Calu3 (cell line): ENCODE data around the gene CNKSR3. TPM values are rescaled to one million over a fixed set of nuclear protein-coding genes. Genes with fewer than 3 reads are reported as not detected.
A peak's percentile ranks its signal among the peaks of the same experiment; 100 is the strongest.

Source experiments
- BruUV-seq: library from RNA; stranded (reverse); fragments of 400-500 nt; replicated peaks from 2 replicates; lab custom pipeline; 2021; lab: Mats Ljungman, UMichigan
- CTCF ChIA-PET: fragments of 300-600 bp; sonication (Branson Sonifier 250); formaldehyde crosslinking; loops from one replicate; lab custom pipeline; 2022; ENCODE audit warnings: antibody characterized with exemption; lab: Charles Lee
- DNase-seq: peaks from one replicate; pipeline ENCODE4 v3.0.0; 2022
- H3K27ac Mint-ChIP-seq: one replicate; pipeline ENCODE4 v1.8.0; 2022; ENCODE audit warnings: mixed read lengths; ENCODE audit not compliant: unreplicated experiment
- H3K27me3 Mint-ChIP-seq: one replicate; pipeline ENCODE4 v1.8.0; 2022; ENCODE audit warnings: mixed read lengths; ENCODE audit not compliant: unreplicated experiment
- H3K36me3 Mint-ChIP-seq: one replicate; pipeline ENCODE4 v1.8.0; 2022; ENCODE audit warnings: mild to moderate bottlenecking, moderate library complexity, mixed read lengths; ENCODE audit not compliant: insufficient read depth, unreplicated experiment
- H3K4me1 Mint-ChIP-seq: one replicate; pipeline ENCODE4 v1.8.0; 2022; ENCODE audit warnings: mild to moderate bottlenecking, low read depth, mixed read lengths; ENCODE audit not compliant: unreplicated experiment
- H3K4me3 Mint-ChIP-seq: one replicate; pipeline ENCODE4 v1.8.0; 2022; ENCODE audit warnings: mild to moderate bottlenecking, low read depth, moderate library complexity, mixed read lengths; ENCODE audit not compliant: unreplicated experiment
- H3K9me3 Mint-ChIP-seq: one replicate; pipeline ENCODE4 v1.8.0; 2022; ENCODE audit warnings: low read depth, mixed read lengths; ENCODE audit not compliant: unreplicated experiment
- intact Hi-C: fragments of 100-400 bp; cut with micrococcal nuclease; formaldehyde crosslinking; loops from one replicate; pipeline ENCODE4 v1.10.0; 2022; ENCODE audit not compliant: unreplicated experiment
- total RNA-seq: library from RNA; stranded (reverse); gene quantifications from 2 replicates; pipeline ENCODE4 v1.2.3, GENCODE V29; 2022
- TF ChIP-seq, protein P1 (sequence below): fragments of 200-600 bp; IDR thresholded peaks from one replicate; pipeline ENCODE4 v1.8.0; 2022; ENCODE audit warnings: antibody characterized with exemption; ENCODE audit not compliant: unreplicated experiment

Gene CNKSR3
- total RNA-seq, 1 experiment from 2014 or later, result 4.0 TPM

DNA sequence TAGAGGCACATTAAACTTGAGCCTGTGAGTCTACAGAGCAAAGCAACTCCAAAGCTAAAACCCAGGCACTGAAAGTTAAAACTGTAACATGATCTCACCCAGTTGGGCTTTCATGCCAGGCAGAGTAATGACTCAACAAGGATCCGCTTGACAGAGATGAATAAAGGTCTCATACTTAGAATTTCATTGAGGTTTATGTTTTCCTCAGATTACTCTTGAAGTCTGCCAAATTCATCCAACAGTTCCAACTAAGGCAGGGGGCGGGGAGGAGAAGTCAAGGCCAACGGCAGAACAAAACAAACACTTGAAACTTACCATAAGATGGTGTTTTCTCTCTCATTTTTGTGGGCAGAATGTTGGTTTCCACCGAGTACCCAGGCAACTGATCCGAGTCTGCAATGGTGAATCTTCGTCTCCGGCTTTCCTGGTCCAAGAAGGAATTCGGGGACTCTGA, 99.8 kb downstream of the CNKSR3 start:
- BruUV-seq, result no TSS peak
- H3K36me3 Mint-ChIP-seq, result no peaks in the 10 kb centered on the region
- CTCF ChIA-PET, result interaction anchor here (0.8 kb wide), 1 partner anchor 46 kb away, joined by 3 read pairs; no protein-coding TSS in a partner anchor
- intact Hi-C loops, result loop anchor here (1.0 kb wide), 1 partner anchor 256 kb away; no protein-coding TSS in a partner anchor
- no peak overlapping the region for H3K27ac Mint-ChIP-seq
- H3K27me3 Mint-ChIP-seq, result no peaks in the 10 kb centered on the region
- no peak overlapping the region for H3K4me3 Mint-ChIP-seq
- DNase-seq, result peak; percentile 42
- TF ChIP-seq, protein P1, sequence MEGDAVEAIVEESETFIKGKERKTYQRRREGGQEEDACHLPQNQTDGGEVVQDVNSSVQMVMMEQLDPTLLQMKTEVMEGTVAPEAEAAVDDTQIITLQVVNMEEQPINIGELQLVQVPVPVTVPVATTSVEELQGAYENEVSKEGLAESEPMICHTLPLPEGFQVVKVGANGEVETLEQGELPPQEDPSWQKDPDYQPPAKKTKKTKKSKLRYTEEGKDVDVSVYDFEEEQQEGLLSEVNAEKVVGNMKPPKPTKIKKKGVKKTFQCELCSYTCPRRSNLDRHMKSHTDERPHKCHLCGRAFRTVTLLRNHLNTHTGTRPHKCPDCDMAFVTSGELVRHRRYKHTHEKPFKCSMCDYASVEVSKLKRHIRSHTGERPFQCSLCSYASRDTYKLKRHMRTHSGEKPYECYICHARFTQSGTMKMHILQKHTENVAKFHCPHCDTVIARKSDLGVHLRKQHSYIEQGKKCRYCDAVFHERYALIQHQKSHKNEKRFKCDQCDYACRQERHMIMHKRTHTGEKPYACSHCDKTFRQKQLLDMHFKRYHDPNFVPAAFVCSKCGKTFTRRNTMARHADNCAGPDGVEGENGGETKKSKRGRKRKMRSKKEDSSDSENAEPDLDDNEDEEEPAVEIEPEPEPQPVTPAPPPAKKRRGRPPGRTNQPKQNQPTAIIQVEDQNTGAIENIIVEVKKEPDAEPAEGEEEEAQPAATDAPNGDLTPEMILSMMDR, result no peak
- peaks cover 28% of the 10 kb centered on the region for H3K4me1 Mint-ChIP-seq
- no peaks in the 10 kb centered on the region for H3K9me3 Mint-ChIP-seq

DNA sequence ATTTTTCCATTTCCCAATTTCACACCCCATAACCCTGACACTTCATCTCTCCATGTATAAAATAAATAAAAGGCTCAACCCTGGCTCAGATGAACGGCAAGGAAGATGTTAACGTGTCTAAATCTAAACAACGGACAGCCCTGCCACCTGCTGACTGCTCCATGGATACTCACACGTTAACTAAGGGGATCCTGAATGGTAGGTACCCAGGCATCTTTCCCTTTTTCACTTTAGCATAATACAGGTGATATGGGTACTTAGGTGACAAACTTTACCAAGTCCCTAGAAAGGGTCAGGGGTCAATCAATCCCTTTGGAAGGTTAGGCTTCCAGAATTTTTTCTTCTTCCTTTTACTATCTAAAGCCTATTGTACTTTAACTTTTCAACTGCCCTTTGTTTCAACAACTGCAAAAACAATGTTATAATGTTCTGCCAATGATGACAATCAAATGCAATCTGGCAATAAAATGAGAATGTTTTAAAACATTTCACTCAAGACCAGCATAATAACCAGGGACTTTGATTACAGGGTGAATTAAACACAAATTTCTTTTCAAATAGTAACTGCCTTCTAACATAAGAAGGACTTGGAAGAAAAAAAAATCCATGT, 101.5 kb downstream of the CNKSR3 start:
- no peaks in the 10 kb centered on the region for H3K9me3 Mint-ChIP-seq
- no peaks in the 10 kb centered on the region for H3K27me3 Mint-ChIP-seq
- no peaks in the 10 kb centered on the region for H3K36me3 Mint-ChIP-seq
- H3K4me1 Mint-ChIP-seq, result peaks cover 21% of the 10 kb centered on the region
- DNase-seq, result peak; percentile 29
- TF ChIP-seq, protein P1, result peak; percentile 22
- intact Hi-C loops, result no loop called here
- H3K4me3 Mint-ChIP-seq, result no peak overlapping the region
- H3K27ac Mint-ChIP-seq, result no peak overlapping the region
- CTCF ChIA-PET, result no interaction called here
- BruUV-seq, result no TSS peak

DNA sequence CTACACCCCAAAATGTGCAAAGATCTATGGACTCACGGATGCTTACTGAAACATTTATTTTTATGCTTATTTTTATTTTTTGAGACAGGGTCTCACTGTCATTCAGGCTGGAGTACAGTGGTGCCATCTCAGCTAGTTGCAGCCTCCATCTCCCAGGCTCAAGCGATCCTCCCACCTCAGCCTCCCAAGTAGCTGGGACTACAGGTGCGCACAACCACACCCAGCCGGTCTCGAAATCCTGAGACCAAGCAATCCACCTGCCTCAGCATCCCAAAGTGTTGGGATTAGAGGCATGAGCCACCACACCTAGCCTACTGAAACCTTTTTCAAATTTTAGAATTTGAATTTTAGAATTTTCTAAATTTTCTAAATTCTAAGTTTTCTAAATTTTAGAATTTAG, 103.0 kb downstream of the CNKSR3 start:
- TF ChIP-seq, protein P1, result no peak
- H3K27me3 Mint-ChIP-seq, result no peaks in the 10 kb centered on the region
- BruUV-seq, result no TSS peak
- DNase-seq, result no peak
- peaks cover 16% of the 10 kb centered on the region for H3K4me1 Mint-ChIP-seq
- H3K36me3 Mint-ChIP-seq, result no peaks in the 10 kb centered on the region
- CTCF ChIA-PET, result no interaction called here
- no peak overlapping the region for H3K4me3 Mint-ChIP-seq
- H3K27ac Mint-ChIP-seq, result no peak overlapping the region
- intact Hi-C loops, result no loop called here
- H3K9me3 Mint-ChIP-seq, result no peaks in the 10 kb centered on the region

DNA sequence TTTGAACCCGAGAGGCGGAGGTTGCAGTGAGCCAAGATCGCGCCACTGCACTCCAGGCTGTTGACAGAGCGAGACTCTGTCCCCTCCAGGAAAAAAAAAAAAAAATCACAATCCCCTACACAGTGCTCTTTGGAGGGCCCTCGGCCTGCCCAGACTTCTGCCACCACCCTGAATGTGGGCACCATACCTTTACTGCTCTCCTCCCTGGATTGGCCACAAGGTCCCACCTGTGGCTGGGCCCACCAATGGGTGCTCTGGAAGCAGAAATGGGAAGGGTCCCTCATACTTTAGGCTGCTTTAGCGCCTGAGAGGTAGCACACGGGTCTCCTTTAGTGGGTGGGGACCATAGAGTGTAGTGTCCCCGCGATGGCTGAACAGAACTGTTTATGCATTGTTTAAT, 103.6 kb downstream of the CNKSR3 start:
- Mint-ChIP-seq H3K4me3 (no peak overlapping the region), H3K27me3 (no peaks in the 10 kb centered on the region), H3K9me3 (no peaks in the 10 kb centered on the region), H3K27ac (no peak overlapping the region), H3K36me3 (no peaks in the 10 kb centered on the region), H3K4me1 (peaks cover 11% of the 10 kb centered on the region)
- CTCF ChIA-PET, result no interaction called here
- BruUV-seq, result no TSS peak
- intact Hi-C loops, result no loop called here
- DNase-seq, result no peak
- TF ChIP-seq, protein P1, result no peak
